Measurements from ENCODE around the gene PRKCA.

Gene PRKCA

DNA sequence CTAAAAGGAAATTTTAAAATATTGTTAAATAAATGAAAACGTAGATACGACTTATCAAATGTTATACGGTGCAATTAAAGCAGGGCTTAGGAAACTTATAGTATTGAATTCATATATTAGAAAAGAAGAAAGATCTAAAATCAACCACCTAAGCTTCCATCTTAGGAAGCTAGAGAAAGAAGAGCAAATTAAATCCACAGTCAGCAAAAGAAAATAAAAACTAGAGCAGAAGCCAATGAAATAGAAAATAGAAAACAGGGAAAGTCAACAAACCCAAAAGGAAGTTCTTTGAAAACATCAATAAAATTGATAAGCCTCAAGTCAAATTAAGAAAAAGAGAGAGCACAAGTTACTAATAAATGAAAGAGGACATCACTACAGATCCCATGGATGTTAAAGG, 457.9 kb downstream of the PRKCA start:
- DNase-seq, result no peak

DNA sequence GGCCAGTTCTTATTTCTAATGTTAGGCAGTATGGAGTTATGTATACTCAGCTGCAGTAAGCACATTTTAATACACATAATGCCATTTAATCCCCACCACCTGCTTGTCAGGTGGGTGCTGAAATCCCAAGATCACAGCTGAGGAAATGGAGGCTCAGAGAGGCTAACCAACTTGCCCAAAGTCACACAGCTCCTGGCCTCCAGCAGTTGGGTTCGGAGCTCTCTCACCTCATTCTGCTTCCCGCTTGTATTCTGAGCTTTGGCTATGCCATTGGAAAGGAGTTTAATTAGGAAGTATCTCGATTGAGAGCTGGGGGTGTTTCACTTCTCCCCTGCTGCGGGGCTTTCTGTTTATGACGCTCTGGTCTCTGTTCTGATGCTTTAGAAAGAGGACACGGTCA, 459.9 kb downstream of the PRKCA start:
- DNase-seq, result no peak

- no peak for DNase-seq
Measured at GRCh38 chr17:66763056-66763455, 460.6 kb downstream of the PRKCA start.

GRCh38 chr17:66764506-66764905, 462.1 kb downstream of the PRKCA start:
- no peak for DNase-seq

GRCh38 chr17:66767154-66767933, 464.9 kb downstream of the PRKCA start:
- no peak for DNase-seq

- DNase-seq, result no peak
Measured at GRCh38 chr17:66769911-66770310, 467.5 kb downstream of the PRKCA start.

- DNase-seq, result no peak
Measured at GRCh38 chr17:66772148-66772812, 469.9 kb downstream of the PRKCA start.

- no peak for DNase-seq
Measured at GRCh38 chr17:66775271-66775670, 472.9 kb downstream of the PRKCA start.

DNA sequence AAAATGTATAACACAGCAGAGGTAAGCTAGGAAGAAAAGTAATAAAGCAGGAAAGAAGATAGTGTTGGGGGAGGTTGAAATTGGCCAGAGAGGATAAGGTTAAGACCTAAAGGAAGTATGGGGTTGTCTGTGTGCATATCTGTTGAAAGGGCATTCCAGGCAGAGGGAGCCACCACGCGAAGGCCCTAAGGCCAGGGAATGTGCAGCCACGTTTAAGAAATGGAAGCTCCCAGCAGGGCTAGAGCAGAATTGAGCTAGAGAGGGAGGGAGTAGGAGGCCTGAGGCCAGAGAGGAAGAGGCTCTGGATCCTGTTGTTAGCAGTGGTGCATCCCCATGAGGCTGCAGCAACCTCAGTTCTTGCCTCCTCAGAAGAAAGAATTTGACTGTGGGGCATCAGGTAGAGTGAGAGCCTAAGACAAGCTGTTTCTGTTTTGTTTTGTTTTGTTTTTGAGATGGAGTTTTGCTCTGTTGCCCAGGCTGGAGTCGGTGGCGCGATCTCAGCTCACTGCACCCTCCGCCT, 473.5 kb downstream of the PRKCA start:
- no peak for DNase-seq

DNA sequence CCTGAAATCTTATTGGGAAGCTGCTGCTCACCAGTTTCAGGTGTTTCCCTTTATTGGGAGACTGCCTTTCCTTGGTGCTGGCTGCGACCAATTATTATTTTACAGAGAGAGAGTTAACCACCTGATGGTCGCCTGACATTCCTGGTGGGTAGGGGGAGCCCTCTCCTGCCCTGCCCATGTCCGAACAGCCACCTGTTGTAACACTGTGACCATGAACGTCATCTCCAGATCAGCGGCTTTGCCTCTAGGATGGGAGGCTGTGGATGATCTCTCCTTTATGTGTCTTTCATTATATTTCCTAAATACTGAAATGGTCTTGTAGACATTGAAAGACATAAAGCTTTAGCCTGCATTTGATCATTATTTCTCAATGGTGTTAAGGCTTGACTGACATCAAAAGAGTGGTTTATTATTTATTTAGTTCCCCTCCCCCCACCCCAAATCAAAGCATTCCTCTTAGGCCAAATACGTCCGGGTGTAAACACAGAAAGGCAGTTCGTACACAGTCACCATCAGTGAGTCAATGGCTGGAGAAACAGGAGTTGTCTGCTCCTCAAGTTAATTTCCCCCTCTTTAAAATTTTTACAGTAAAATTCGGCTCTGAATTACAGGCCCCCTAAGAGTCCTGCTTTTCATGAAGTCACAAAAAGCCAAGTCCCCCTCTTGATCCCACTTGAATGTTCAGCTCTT, 474.7 kb downstream of the PRKCA start:
- no peak for DNase-seq

GRCh38 chr17:66777689-66778225, 475.3 kb downstream of the PRKCA start:
- DNase-seq, result no peak

DNA sequence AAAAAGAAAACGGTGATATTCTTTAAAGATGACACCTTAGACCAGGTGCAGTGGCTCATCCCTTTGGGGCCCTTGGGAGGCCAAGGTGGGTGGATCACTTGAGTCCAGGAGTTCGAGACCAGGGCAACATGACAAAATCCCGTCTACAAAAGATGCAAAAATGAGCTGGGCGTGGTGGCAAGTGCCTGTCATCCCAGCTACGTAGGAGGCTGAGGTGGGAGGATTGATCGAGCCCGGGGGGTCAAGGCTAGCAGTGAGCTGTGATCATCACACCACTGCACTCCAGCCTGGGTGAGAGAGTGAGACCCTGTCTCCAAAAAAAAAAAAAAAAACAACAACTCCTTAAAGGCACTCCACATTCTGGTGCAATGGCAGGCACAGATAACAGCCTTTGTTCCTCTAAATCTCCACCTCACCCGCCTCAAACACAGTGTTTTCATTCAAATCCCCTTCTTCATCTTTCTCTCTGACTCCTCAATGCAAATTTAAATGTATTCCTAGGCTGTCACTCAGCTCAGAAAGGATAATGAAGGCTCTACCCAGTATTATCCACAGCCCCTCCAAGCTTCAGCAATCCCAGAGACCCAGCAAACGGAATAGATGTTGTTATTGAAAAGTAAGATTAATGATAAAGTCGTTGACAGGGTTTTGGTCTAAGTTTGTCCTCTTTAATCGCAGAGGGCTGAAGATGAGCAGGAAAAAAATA, 476.3 kb downstream of the PRKCA start:
- no peak for DNase-seq

DNA sequence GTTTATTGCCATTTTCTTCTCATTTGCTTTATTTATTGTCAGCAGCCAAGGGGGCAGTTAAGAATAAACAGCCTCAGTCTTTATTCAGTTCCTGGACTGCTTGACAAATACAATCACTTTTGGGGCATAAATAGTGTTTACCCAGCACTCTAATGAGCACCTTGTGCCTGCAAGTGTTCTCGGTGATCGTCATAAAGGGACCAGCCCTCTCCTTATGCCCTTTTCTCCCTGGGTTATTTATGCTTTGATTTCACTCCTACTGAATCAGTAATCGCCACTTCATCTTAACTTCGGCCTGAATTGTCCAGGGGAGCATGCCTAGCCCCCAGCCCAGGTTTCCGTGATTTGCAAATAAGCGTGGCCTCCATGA, 476.8 kb downstream of the PRKCA start:
- DNase-seq, result no peak

DNA sequence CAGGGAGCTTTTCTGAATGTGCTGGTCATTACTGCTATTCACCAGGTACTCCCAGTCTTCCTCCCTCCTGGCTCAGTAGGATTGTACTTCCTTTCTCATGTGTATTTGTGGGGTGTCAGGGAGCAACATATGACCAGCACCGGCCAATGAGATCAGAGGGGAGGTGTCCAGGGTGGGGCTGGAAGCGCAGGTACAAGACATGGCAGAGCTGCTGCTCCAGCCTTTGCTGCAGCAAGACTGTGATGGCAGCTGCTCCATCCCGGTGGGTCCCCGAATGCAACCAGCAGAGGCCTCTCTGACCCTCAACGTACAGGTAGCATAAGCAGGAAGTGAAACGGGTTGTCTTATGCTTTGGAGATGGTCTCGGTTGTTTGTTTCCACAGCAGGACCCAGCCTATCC, 478.7 kb downstream of the PRKCA start:
- no peak for DNase-seq

DNA sequence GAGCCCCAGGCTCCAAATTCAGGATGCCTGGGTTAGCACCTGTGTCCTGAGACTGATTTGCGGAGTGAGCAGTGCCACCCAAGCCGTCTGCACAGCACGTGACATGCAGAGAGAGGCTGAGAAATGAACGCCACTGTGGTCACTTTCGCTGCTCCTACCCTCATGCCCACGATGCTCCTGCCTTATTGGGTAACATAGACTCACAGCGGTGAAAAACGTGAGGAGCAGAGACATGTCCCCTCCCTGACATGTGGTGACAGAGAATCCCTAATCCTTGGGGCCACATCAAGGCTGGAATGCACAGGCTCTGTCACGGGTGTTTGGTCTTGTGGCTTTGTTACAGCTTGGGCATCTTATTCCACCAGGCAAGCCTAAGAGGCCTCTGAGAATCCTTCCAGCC, 480.4 kb downstream of the PRKCA start:
- no peak for DNase-seq

GRCh38 chr17:66783656-66784381, 481.4 kb downstream of the PRKCA start:
- no peak for DNase-seq

GRCh38 chr17:66784621-66785364, 482.4 kb downstream of the PRKCA start:
- DNase-seq, result no peak

- no peak for DNase-seq
Measured at GRCh38 chr17:66786107-66786506, 483.7 kb downstream of the PRKCA start.

GRCh38 chr17:66787914-66788313, 485.5 kb downstream of the PRKCA start:
- no peak for DNase-seq

GRCh38 chr17:66789093-66789492, 486.7 kb downstream of the PRKCA start:
- no peak for DNase-seq

DNA sequence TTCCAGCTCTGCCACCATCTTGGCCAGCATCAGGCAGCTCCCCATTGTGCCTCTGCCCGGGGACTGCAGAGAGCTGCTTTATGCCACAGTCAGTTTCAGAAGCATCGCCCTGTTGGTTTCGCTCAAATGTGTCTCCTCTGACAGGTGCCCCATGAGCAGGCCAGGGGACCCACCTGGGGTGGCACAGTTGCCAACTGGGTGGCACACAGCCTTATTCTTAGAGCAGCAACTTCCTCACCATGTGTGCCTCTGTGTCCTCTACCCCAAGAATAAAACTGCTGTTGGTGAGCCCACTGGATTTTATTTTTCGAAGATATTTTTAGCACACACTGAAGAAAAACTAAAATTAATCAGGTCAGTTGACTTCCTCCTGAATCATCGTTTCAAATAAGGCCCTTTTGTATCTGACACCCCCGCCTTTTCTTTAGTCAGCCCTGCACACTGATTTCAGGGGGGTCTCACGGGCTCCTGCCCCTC, 487.6 kb downstream of the PRKCA start:
- no peak for DNase-seq
